GM20000 (cell line): Measurements from ENCODE around the gene ELL2.

Source experiments
- DNase-seq: peaks from one replicate; pipeline ENCODE4 v3.0.0; 2012; ENCODE audit warnings: low spot score
- CTCF ChIP-seq: IDR thresholded peaks from 2 replicates; pipeline ENCODE4 v1.5.1; 2012; ENCODE audit warnings: mild to moderate bottlenecking, control low read depth; ENCODE audit errors: extremely low read depth, missing control alignments

The ELL2 gene

DNA sequence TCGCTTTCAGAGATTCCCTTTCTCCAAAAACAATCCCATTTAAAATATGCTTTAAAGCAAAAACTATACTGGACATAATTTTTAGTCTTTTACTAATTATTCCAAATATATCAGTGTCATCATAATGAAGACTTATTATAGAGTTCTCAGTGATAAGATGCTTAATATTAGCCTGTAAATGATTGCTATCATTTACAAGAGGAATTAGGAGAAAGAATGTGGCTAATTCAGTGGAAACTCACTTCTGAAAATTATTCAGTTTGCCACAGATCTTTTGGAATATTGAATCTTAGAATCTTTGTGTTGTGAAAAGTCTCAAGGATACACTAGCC, 114.4 kb downstream of the ELL2 start:
- DNase-seq = no peak
- no peak for TF ChIP-seq CTCF

GRCh38 chr5:95846554-95847260, 114.9 kb downstream of the ELL2 start:
- peak; percentile 85 for TF ChIP-seq CTCF
- peak; percentile 86 for DNase-seq

DNA sequence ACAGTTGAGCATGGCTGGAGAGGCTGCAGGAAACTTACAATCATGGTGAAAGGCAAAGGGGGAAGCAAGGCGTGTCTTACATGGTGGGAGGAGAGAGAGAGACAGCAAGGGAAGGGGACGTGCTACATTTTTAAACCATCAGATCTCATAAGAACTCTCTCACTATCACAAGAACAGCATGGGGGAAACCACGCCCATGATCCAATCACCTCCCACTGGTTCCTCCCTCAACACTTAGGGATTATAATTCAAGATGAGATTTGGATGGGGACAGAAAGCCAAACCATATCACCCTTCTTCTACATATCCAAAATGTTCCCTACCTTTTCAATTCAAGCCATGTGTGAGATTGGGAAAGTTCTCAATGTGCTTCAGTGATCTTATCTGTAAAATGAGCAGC, 116.3 kb downstream of the ELL2 start:
- DNase-seq = no peak
- no peak for TF ChIP-seq CTCF

- no peak for TF ChIP-seq CTCF
- no peak for DNase-seq
Observed at GRCh38 chr5:95843733-95844223, 117.9 kb downstream of the ELL2 start.

GRCh38 chr5:95842854-95843544, 118.7 kb downstream of the ELL2 start:
- peak; percentile 81 for DNase-seq
- peak; percentile 71 for TF ChIP-seq CTCF

DNA sequence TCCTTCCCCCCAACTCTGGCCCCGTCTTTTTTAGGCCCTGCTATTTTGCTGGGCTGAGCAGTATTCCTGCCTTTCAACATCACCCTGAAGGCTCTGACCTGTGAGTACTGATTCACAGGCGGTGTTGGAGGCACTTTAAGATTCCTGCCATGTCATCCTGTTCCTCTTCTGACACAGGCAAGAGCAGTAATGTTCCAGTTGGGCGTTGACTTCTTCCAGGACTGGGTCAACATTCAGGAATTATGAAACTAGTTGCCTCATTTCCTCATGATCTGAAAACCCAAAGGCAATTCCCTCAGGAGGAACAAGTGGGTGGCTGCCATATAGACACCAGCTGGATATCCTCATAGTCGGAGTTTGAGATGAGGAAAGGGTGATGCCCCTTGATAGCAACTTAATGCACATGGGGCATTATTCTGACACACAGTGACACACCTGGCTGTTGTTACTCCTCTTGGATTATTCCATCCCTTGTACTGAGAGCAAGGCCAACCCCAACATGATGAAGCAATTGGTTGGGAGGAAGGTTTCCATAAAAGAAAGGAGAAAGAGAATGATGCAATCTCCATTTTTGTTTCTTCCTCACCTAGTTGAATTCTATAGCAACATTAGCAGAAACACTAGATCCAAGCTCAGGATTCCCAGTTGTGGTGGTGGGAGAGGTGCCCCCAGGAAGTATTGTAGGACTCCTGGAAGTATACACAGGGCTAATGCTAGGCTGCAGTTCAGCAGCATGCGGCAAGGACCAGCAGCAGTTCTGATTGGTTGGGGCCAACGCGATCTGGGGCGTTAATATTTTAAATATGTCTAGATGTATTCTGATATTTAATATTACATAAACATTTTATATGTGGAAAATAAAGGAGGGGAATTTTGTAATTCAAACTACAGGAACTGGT, 119.5 kb downstream of the ELL2 start:
- no peak for TF ChIP-seq CTCF
- no peak for DNase-seq
